Mesendoderm (in vitro differentiated cells): ENCODE results near the gene SLC5A9.
"Not testable (repeated sequence)": the region's sequence is repeated elsewhere in the genome, so short reads cannot be mapped to it uniquely, and the experiment has no call there.

ENCODE experiments used
- DNase-seq: peaks from one replicate; pipeline ENCODE4 v3.0.0; 2013
- H2AK5ac ChIP-seq: 2 replicates; pipeline ENCODE4 v1.6.1; 2013; ENCODE audit warnings: low read length, inconsistent platforms
- H2BK120ac ChIP-seq: 2 replicates; pipeline ENCODE4 v1.6.1; 2013; ENCODE audit warnings: low read depth, mild to moderate bottlenecking, low read length, moderate library complexity, mixed read lengths
- H2BK15ac ChIP-seq: replicated peaks from 2 replicates; pipeline ENCODE4 v1.6.1; 2013; ENCODE audit warnings: low read depth, mild to moderate bottlenecking, moderate library complexity
- H2BK5ac ChIP-seq: 2 replicates; pipeline ENCODE4 v1.6.1; 2013; ENCODE audit warnings: low read length, inconsistent platforms
- H3K18ac ChIP-seq: 2 replicates; pipeline ENCODE4 v1.6.1; 2013; ENCODE audit warnings: mild to moderate bottlenecking, low read length, mixed read lengths
- H3K23ac ChIP-seq: one replicate; pipeline ENCODE4 v1.6.1; 2013; ENCODE audit warnings: low read length
- H3K27ac ChIP-seq: 2 replicates; pipeline ENCODE4 v1.5.1; 2013; ENCODE audit warnings: low read depth, mild to moderate bottlenecking, inconsistent platforms, low read length, moderate library complexity
- H3K27me3 ChIP-seq: 2 replicates; pipeline ENCODE4 v1.6.1; 2013; ENCODE audit warnings: low read length, control low read depth, mild to moderate bottlenecking, inconsistent platforms; ENCODE audit not compliant: insufficient read depth, poor library complexity
- H3K36me3 ChIP-seq: 2 replicates; pipeline ENCODE4 v1.6.1; 2013; ENCODE audit warnings: low read length, inconsistent platforms; ENCODE audit not compliant: control insufficient read depth, insufficient read depth
- H3K4ac ChIP-seq: one replicate; pipeline ENCODE4 v1.6.1; 2013; ENCODE audit warnings: low read depth, mild to moderate bottlenecking, low read length, moderate library complexity
- H3K4me1 ChIP-seq: 2 replicates; pipeline ENCODE4 v1.6.1; 2013; ENCODE audit warnings: low read depth, low read length, inconsistent platforms; ENCODE audit not compliant: control insufficient read depth
- H3K4me2 ChIP-seq: 2 replicates; pipeline ENCODE4 v1.6.1; 2013; ENCODE audit warnings: low read length
- H3K4me3 ChIP-seq: 2 replicates; pipeline ENCODE4 v1.5.1; 2013; ENCODE audit warnings: mild to moderate bottlenecking, low read length
- H3K56ac ChIP-seq: one replicate; pipeline ENCODE4 v1.6.1; 2013; ENCODE audit warnings: low read length
- H3K79me1 ChIP-seq: 2 replicates; pipeline ENCODE4 v1.6.1; 2013; ENCODE audit warnings: low read length, inconsistent platforms
- H3K79me2 ChIP-seq: 2 replicates; pipeline ENCODE4 v1.6.1; 2013; ENCODE audit warnings: mild to moderate bottlenecking, low read length; ENCODE audit not compliant: control insufficient read depth, insufficient read depth
- H3K9ac ChIP-seq: 2 replicates; pipeline ENCODE4 v1.6.1; 2013; ENCODE audit warnings: low read length, inconsistent platforms
- H4K5ac ChIP-seq: one replicate; pipeline ENCODE4 v1.6.1; 2013; ENCODE audit warnings: low read length
- H4K8ac ChIP-seq: one replicate; pipeline ENCODE4 v1.6.1; 2013; ENCODE audit warnings: low read depth, mild to moderate bottlenecking, control low read depth, low read length, moderate library complexity
- WGBS: extraction: QIAGEN DNeasy Blood & Tissue Kit; methylation state at CpG from one replicate; pipeline ENCODE4 v1.1.7; 2013; ENCODE audit warnings: low lambda C conversion rate, missing lambda C conversion rate; ENCODE audit not compliant: insufficient coverage; ENCODE audit errors: extremely low coverage; 5-methylcytosine and 5-hydroxymethylcytosine counted together

The SLC5A9 gene

GRCh38 chr1:48254254-48254653 lies 31.7 kb downstream of the SLC5A9 start:
- no CpG with 5 or more reads among the region's 1 CpG for WGBS

DNA sequence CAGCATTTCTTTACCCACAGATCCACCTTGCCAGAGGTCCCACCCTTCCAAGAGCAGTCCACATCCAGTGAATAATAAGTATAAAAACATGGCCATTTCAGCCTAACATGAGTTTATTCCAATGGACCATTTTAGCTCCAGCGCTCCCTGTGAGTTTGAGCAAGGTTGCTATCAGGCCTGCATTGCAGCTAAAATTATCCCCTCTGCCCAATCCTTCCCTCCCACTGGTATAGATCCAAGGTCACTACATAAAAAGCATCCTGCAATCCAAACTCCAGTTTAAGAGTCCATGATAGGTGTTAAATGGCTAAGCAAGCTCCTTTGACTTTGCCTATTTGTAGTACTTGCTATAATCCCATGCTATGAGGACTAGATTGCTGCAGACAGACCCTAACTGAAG lies 35.6 kb downstream of the SLC5A9 start:
- Histone ChIP-seq H3K9ac (no peak overlapping the region), H4K8ac (no peak overlapping the region), H3K27ac (no peak overlapping the region), H3K4me1 (no peaks in the 10 kb centered on the region), H3K4me2 (no peak overlapping the region), H3K56ac (no peak overlapping the region), H3K36me3 (no peaks in the 10 kb centered on the region), H2BK120ac (no peak overlapping the region), H2AK5ac (no peak overlapping the region), H3K4ac (no peak overlapping the region), H3K4me3 (no peak overlapping the region), H2BK15ac (no peak overlapping the region), H4K5ac (no peak overlapping the region), H3K18ac (no peak overlapping the region), H2BK5ac (no peak overlapping the region), H3K79me1 (no peaks in the 10 kb centered on the region), H3K27me3 (no peaks in the 10 kb centered on the region), H3K23ac (no peak overlapping the region), H3K79me2 (no peaks in the 10 kb centered on the region)
- DNase-seq = no peak
- WGBS = no CpG with 5 or more reads among the region's 1 CpG

More at GRCh38 chr1:48254254-48254653, 31.7 kb downstream of the SLC5A9 start:
- no peak overlapping the region for H2AK5ac ChIP-seq
- no peak overlapping the region for H3K23ac ChIP-seq
- no peak overlapping the region for H3K56ac ChIP-seq
- no peak for DNase-seq
- H3K4me2 ChIP-seq = no peak overlapping the region
- no peak overlapping the region for H2BK120ac ChIP-seq
- no peak overlapping the region for H4K8ac ChIP-seq
- H3K4ac ChIP-seq = no peak overlapping the region
- H3K9ac ChIP-seq = no peak overlapping the region
- H2BK15ac ChIP-seq = no peak overlapping the region
- H2BK5ac ChIP-seq = no peak overlapping the region
- no peak overlapping the region for H4K5ac ChIP-seq
- no peaks in the 10 kb centered on the region for H3K79me1 ChIP-seq
- no peaks in the 10 kb centered on the region for H3K4me1 ChIP-seq
- no peak overlapping the region for H3K27ac ChIP-seq
- H3K27me3 ChIP-seq = no peaks in the 10 kb centered on the region
- H3K36me3 ChIP-seq = no peaks in the 10 kb centered on the region
- no peak overlapping the region for H3K18ac ChIP-seq
- no peak overlapping the region for H3K4me3 ChIP-seq
- H3K79me2 ChIP-seq = no peaks in the 10 kb centered on the region

DNA sequence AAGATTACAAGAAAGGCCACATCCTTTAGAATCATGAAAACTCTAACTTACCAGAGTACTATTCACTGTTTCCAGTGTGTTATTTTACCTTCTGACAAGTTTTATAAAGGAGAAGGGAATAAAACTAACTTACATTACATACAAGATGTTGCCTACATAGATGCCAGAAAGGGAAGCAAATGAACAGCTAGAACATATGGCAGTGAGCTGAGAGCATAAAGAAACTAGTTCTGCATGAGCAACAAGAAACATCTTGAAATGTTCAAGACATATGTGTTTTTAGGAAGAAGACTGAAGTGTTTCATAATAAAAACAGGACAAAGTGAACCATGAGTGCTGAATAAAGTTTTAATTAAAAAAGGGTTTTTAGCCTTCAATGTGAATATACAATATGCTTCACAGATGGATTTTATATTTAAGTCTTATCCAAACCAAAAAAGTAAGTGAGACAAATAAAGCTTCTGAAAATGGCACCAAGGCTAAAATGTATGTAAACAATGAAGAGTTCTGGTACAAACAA lies 39.4 kb downstream of the SLC5A9 start:
- Histone ChIP-seq H3K36me3 (no peaks in the 10 kb centered on the region), H3K27me3 (no peaks in the 10 kb centered on the region), H3K4ac (no peak overlapping the region), H2BK120ac (no peak overlapping the region), H3K23ac (no peak overlapping the region), H4K8ac (no peak overlapping the region), H3K4me2 (no peak overlapping the region), H2AK5ac (no peak overlapping the region), H3K4me3 (no peak overlapping the region), H3K4me1 (no peaks in the 10 kb centered on the region), H3K9ac (no peak overlapping the region), H3K27ac (no peak overlapping the region), H2BK5ac (no peak overlapping the region), H3K56ac (no peak overlapping the region), H3K79me2 (no peaks in the 10 kb centered on the region), H3K18ac (no peak overlapping the region), H2BK15ac (no peak overlapping the region), H4K5ac (no peak overlapping the region), H3K79me1 (no peaks in the 10 kb centered on the region)
- no peak for DNase-seq

DNA sequence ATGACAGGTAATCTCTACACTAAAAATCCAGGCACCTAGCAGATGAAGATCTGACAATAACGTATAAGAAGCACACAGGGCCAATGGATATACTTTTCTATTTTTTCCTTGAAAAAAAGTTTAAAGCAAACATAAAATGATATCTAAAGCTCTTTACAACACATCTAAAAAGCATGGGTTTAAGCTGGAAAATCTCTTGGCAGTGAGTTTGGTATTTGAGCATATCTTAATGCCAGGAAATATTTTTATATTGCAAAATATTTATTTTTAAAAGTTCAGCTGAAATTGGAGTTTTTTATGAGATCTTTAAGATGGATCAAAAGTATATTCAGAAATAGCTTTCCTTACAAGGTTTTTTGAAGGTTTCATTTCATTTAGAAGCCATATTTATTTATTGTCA lies 40.5 kb downstream of the SLC5A9 start:
- no CpG with 5 or more reads among the region's 1 CpG for WGBS
- H3K79me2 ChIP-seq = no peaks in the 10 kb centered on the region
- H3K27me3 ChIP-seq = no peaks in the 10 kb centered on the region
- no peak overlapping the region for H3K4ac ChIP-seq
- no peak overlapping the region for H3K4me2 ChIP-seq
- H3K4me1 ChIP-seq = no peaks in the 10 kb centered on the region
- H3K56ac ChIP-seq = no peak overlapping the region
- no peaks in the 10 kb centered on the region for H3K79me1 ChIP-seq
- no peak overlapping the region for H2AK5ac ChIP-seq
- no peak overlapping the region for H3K27ac ChIP-seq
- no peak overlapping the region for H4K8ac ChIP-seq
- DNase-seq = no peak
- H4K5ac ChIP-seq = no peak overlapping the region
- no peak overlapping the region for H2BK5ac ChIP-seq
- no peak overlapping the region for H3K18ac ChIP-seq
- H2BK120ac ChIP-seq = no peak overlapping the region
- no peaks in the 10 kb centered on the region for H3K36me3 ChIP-seq
- no peak overlapping the region for H3K23ac ChIP-seq
- no peak overlapping the region for H3K4me3 ChIP-seq
- H2BK15ac ChIP-seq = no peak overlapping the region
- no peak overlapping the region for H3K9ac ChIP-seq

DNA sequence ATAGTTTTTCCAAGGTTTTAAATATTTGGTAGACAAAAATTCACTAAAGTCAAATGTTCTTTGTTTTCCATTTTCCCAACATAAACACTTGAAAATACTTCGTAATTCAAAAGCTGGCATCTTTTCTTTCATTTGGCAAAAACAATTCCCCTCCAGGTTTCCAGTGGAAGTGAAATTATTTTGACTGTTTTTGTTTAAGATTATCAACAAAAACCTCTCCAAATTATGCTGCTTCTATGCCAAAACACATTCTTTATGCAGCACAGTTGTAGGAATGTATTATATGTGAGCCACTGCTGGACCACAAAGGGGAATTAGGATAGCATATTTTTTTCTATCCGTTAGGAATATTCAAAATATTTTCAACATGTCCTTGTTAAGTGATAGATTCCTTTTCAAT lies 44.1 kb downstream of the SLC5A9 start:
- no peak for DNase-seq
- Histone ChIP-seq H3K4me3 (no peak overlapping the region), H3K56ac (no peak overlapping the region), H3K4ac (no peak overlapping the region), H3K4me1 (no peaks in the 10 kb centered on the region), H3K18ac (no peak overlapping the region), H3K79me1 (no peaks in the 10 kb centered on the region), H2AK5ac (no peak overlapping the region), H3K9ac (no peak overlapping the region), H3K27ac (no peak overlapping the region), H3K4me2 (no peak overlapping the region), H2BK5ac (no peak overlapping the region), H4K5ac (no peak overlapping the region), H3K36me3 (no peaks in the 10 kb centered on the region), H2BK120ac (no peak overlapping the region), H3K27me3 (no peaks in the 10 kb centered on the region), H3K79me2 (no peaks in the 10 kb centered on the region), H3K23ac (no peak overlapping the region), H4K8ac (no peak overlapping the region), H2BK15ac (no peak overlapping the region)
- no CpG with 5 or more reads among the region's 2 CpGs for WGBS

DNA sequence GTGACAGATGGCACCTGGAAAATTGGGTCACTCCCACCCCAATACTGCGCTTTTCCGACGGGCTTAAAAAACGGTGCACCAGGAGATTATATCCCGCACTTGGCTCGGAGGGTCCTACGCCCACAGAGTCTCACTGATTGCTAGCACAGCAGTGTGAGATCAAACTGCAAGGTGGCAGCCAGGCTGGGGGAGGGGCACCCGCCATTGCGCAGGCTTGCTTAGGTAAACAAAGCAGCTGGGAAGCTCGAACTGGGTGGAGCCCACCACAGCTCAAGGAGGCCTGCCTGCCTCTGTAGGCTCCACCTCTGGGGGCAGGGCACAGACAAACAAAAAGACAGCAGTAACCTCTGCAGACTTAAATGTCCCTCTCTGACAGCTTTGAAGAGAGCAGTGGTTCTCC lies 54.9 kb downstream of the SLC5A9 start:
- not testable (repeated sequence) for H2BK5ac ChIP-seq, H3K23ac ChIP-seq
- WGBS = no CpG with 5 or more reads among the region's 10 CpGs

More for the DNA sequence above, 54.9 kb downstream of the SLC5A9 start:
- not testable (repeated sequence) for H3K18ac ChIP-seq, H4K8ac ChIP-seq, H2BK15ac ChIP-seq, H3K79me1 ChIP-seq, DNase-seq, H3K79me2 ChIP-seq, H3K4me3 ChIP-seq, H3K27me3 ChIP-seq, H3K9ac ChIP-seq, H2AK5ac ChIP-seq, H3K36me3 ChIP-seq, H3K4ac ChIP-seq, H2BK120ac ChIP-seq, H3K56ac ChIP-seq, H3K27ac ChIP-seq, H4K5ac ChIP-seq, H3K4me1 ChIP-seq, H3K4me2 ChIP-seq
